Urinary bladder (tissue), 4 donors: ENCODE results near the gene XRRA1. TPM values are rescaled to one million over a fixed set of nuclear protein-coding genes. Genes with fewer than 3 reads are reported as not detected.
"Not testable (repeated sequence)": the region's sequence is repeated elsewhere in the genome, so short reads cannot be mapped to it uniquely, and the experiment has no call there.

Experiments
- DNase-seq: peaks from one replicate; pipeline ENCODE4 v3.0.0-alpha.2; 2015; ENCODE audit errors: extremely low spot score
- H3K27ac ChIP-seq: one replicate; pipeline ENCODE4 v1.5.1; 2013; ENCODE audit warnings: low read depth, mild to moderate bottlenecking, moderate library complexity
- H3K36me3 ChIP-seq: one replicate; pipeline ENCODE4 v1.6.1; 2013; ENCODE audit warnings: mild to moderate bottlenecking, moderate library complexity; ENCODE audit not compliant: insufficient read depth
- H3K4me1 ChIP-seq: one replicate; pipeline ENCODE4 v1.6.1; 2013; ENCODE audit warnings: mild to moderate bottlenecking, moderate library complexity; ENCODE audit not compliant: insufficient read depth
- H3K4me3 ChIP-seq: one replicate; pipeline ENCODE4 v1.5.1; 2013; ENCODE audit warnings: low read depth, low read length
- WGBS: extraction: QIAGEN DNeasy Blood & Tissue Kit; methylation state at CpG from one replicate; pipeline ENCODE4 v1.1.7; 2013; 5-methylcytosine and 5-hydroxymethylcytosine counted together
- polyA plus RNA-seq: library from polyadenylated mRNA; stranded (reverse); fragments of 200-250 nt; gene quantifications from one replicate; pipeline ENCODE4 v1.2.3, GENCODE V29; 2013
- total RNA-seq: library from RNA; depleted of rRNA; stranded (reverse); fragments of >200 nt; gene quantifications from one replicate; pipeline ENCODE4 v1.2.3, GENCODE V29; 2014
- donor health status: healthy with polysubstance abuse.
- donor health status: healthy.

Gene XRRA1
- total and polyA plus RNA-seq, 2 donors: 11.6 to 35.6 TPM

DNA sequence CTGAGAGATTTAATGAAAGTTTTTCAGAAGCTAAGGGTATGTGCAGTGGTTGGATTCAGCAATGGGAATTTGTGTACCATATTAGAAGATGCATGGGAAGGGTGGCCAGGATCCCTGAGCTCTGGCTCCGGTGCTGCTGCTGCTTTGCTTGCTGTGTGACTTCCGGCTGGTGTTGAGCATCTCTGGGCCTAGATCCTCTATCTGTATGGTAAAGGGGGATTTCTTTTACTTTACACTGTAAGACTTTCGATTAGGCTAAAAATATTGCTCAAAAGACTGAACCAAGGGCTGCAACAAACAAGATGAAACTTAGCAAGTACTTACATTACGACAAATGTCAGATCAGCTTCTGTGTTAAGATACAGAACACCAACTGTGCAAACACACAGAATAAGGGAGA is 39.1 kb downstream of the XRRA1 start:
- no peak for DNase-seq
- Histone ChIP-seq H3K4me3 (no peak overlapping the region), H3K36me3 (peaks cover 7% of the 10 kb centered on the region), H3K27ac (no peak overlapping the region), H3K4me1 (no peaks in the 10 kb centered on the region)
- 93% methylated on average over 4 of the region's 4 CpGs for whole genome bisulfite sequencing

DNA sequence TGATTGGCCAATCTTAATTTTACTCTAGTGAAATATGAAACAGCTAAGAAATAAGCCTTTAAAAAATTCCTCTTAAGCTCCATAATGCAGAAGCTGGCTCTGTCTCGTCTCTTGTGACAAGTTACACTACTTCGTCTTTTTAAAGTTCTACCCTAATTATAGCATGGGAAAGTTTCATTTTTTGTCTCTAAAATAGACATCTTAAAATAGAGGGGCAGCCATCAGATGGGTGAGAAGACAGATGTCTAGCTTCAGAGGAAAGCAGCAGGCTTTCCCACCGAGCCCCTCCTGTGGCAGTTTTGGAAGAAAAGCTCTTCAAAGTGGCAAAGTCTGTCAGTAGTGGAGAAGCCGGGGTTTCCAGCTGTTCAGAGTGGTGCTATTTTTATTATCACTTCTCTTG is 39.5 kb downstream of the XRRA1 start:
- no peak for DNase-seq
- H3K4me1 ChIP-seq: no peaks in the 10 kb centered on the region
- H3K36me3 ChIP-seq: peaks cover 7% of the 10 kb centered on the region
- H3K27ac ChIP-seq: no peak overlapping the region
- WGBS: 64% methylated on average over 4 of the region's 4 CpGs
- H3K4me3 ChIP-seq: no peak overlapping the region

DNA sequence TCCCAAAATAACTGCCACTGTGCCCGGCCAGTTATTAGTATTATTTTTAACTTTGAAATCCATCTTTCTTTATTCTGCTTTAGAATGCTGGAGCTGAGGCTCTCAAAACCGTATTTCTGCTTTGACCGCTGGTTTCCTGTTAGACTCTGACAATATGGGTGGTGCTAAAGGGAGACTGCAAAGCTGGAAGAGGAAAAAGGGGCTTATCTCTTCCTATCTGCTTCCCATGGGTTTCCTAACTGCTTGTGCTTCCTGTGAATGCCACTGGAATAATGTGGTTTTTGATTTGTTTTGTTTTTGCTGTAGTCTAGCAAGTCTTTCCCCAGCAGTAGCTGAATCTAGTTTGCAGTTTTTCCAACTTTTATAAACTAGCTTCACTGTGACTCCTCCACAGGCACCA is 43.6 kb downstream of the XRRA1 start:
- DNase-seq: no peak
- no peaks in the 10 kb centered on the region for H3K4me1 ChIP-seq
- no peak overlapping the region for H3K27ac ChIP-seq
- peaks cover 2% of the 10 kb centered on the region for H3K36me3 ChIP-seq
- H3K4me3 ChIP-seq: no peak overlapping the region
- WGBS: 61% methylated on average over 3 of the region's 3 CpGs

- no peak overlapping the region for H3K4me3 ChIP-seq
- H3K36me3 ChIP-seq: no peaks in the 10 kb centered on the region
- no peaks in the 10 kb centered on the region for H3K4me1 ChIP-seq
- over 99% methylated on average over 4 of the region's 4 CpGs for WGBS
- DNase-seq: no peak
- H3K27ac ChIP-seq: no peak overlapping the region
Measured at GRCh38 chr11:74902342-74902741, 46.5 kb downstream of the XRRA1 start.

DNA sequence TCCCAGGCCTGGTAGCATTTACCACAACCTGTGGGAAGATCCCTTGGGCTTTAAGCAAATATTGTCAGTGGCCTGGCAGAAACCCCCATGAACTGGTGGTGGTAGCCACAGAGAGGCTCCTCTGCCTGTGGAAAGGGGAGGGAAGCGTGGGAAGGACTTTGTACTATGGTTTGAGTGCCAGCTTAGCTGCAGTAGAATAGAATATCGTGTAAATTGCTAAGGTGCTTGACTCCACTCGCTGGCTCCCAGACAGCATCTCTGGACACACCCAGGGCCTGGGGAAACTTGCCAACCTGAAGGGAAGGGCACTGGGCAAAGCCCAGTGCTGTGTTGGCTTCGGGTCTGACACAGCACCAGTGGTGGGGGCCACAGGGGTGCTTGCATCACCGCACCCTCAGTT is 52.6 kb downstream of the XRRA1 start:
- DNase-seq: no peak
- 93% methylated on average over 5 of the region's 5 CpGs for WGBS
- H3K27ac ChIP-seq: no peak overlapping the region

DNA sequence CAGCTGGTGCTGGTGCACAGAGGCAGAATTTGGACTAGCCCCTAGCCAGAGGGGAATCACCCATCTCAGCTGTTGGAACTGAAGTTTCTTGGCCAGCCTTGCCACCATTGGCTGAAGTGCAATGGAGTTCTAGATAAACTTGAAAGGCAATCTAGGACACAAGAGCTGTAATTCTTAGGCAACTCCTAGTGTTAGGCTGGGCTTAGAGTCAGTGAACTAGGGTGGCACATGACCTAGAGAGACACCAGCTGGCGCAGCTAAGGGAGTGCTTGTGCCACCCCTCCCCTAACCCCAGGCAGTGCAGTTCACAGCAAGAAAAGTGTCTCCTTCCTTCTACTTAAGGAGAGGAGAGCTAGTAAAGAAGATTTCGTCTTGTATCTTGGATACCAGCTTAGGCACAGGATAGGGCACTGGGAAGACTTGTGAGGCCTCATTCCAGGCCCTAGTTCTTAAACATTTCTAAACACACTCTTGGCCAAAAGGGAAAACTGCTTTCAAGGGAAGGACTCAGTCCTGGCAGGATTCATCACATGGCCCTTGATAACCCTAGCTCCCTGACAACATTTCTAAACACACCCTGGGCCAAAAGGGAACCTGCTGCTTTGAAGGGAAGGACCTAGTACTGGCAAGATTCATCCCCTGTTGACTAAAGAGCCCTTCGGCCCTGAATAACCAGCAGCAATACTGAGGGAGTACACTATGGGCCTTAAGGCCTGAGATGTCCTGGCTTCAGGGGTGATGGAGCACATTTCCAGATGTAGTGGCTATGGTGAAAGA is 53.4 kb downstream of the XRRA1 start:
- Histone ChIP-seq H3K27ac (no peak overlapping the region), H3K36me3 (no peaks in the 10 kb centered on the region), H3K4me1 (no peaks in the 10 kb centered on the region), H3K4me3 (no peak overlapping the region)
- no peak for DNase-seq
- 87% methylated on average over 3 of the region's 3 CpGs for WGBS

More for the DNA sequence above, 52.6 kb downstream of the XRRA1 start:
- H3K36me3 ChIP-seq: no peaks in the 10 kb centered on the region
- no peak overlapping the region for H3K4me3 ChIP-seq
- no peaks in the 10 kb centered on the region for H3K4me1 ChIP-seq

DNA sequence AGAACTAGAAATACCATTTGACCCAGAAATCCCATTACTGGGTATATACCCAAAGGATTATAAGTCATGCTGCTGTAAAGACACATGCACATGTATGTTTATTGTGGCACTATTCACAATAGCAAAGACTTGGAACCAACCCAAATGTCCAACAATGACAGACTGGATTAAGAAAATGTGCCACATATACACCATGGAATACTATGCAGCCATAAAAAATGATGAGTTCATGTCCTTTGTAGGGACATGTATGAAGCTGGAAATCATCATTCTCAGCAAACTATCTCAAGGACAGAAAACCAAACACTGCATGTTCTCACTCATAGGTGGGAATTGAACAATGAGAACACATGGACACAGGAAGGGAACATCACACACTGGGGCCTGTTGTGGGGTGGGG is 55.9 kb downstream of the XRRA1 start:
- not testable (repeated sequence) for H3K36me3 ChIP-seq, H3K27ac ChIP-seq, DNase-seq, H3K4me3 ChIP-seq, H3K4me1 ChIP-seq

GRCh38 chr11:74877132-74877531 is 71.8 kb downstream of the XRRA1 start:
- peaks cover 3% of the 10 kb centered on the region for H3K36me3 ChIP-seq
- WGBS: 35% methylated on average over 1 of the region's 1 CpG

GRCh38 chr11:74871037-74871436 is 77.9 kb downstream of the XRRA1 start:
- Histone ChIP-seq H3K27ac (no peak overlapping the region), H3K4me1 (no peaks in the 10 kb centered on the region), H3K36me3 (peaks cover 3% of the 10 kb centered on the region), H3K4me3 (no peak overlapping the region)
- 70% methylated on average over 2 of the region's 2 CpGs for WGBS
- no peak for DNase-seq

More at GRCh38 chr11:74877132-74877531, 71.8 kb downstream of the XRRA1 start:
- Histone ChIP-seq H3K27ac (no peak overlapping the region), H3K4me3 (no peak overlapping the region), H3K4me1 (no peaks in the 10 kb centered on the region)
- DNase-seq: no peak

- Histone ChIP-seq H3K36me3 (peaks cover 3% of the 10 kb centered on the region), H3K4me3 (no peak overlapping the region), H3K4me1 (no peaks in the 10 kb centered on the region), H3K27ac (no peak overlapping the region)
- WGBS: 96% methylated on average over 1 of the region's 1 CpG
- DNase-seq: no peak
Measured at GRCh38 chr11:74870485-74870884, 78.4 kb downstream of the XRRA1 start.

DNA sequence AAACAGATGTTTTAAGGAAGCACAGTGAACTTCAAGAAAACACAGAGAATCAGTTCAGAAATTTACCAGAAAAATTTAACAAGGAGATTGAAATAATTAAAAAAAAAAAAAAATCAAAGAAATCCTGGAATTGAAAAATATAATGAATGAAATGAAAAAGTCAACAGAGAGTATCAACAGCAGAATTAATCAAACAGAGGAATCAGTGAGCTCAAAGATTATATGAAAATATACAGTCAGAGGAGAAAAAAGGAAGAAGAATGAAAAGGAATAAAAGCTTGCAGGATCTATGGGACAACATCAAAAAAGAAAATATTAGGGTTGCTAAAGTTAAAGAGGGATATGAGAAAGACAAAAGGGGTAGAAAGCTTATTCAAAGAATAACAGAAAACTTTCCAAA is 82.3 kb downstream of the XRRA1 start:
- H3K36me3 ChIP-seq: peaks cover 3% of the 10 kb centered on the region
- H3K4me3 ChIP-seq: no peak overlapping the region
- DNase-seq: no peak

DNA sequence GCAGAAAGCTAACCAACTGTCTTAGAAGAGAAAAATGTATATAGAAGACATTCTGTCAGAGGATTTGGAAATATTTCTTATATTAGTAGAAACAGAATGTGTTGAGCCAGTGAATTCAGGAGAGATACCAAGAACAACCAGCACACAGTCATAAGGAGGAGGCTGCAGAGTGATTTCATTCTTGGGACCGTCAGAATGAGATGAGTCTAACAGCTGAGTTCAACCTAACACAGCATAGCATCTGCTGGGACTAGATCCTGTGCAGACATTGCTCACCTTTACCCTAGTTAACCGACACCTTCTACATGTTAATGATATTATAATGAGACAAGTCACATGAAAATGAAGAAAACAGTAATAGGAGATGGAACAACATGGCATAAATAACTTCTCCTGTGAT is 85.5 kb downstream of the XRRA1 start:
- Histone ChIP-seq H3K36me3 (peaks cover 6% of the 10 kb centered on the region), H3K4me1 (no peaks in the 10 kb centered on the region), H3K4me3 (no peak overlapping the region), H3K27ac (no peak overlapping the region)
- 91% methylated on average over 2 of the region's 2 CpGs for WGBS
- no peak for DNase-seq

More for the DNA sequence above, 82.3 kb downstream of the XRRA1 start:
- Histone ChIP-seq H3K4me1 (no peaks in the 10 kb centered on the region), H3K27ac (no peak overlapping the region)

DNA sequence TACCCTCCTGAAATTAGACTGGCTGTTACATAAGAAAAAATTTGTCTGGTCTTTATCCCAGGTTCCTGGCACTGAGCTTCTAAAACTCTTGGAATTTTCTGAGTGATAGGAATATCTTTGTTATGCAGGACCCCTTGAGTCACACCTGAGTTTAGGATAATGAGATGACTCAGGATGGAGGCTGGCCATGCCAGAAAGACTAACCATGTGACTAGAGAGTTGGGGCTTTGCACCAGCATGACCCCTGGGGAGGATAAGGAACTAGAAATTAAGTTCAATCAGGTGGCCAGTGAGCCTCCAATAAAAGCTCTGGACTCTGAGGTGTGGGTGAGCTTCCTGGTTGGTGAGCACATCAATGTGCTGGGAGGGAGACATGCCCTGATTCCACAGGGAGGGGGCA is 88.1 kb downstream of the XRRA1 start:
- Histone ChIP-seq H3K4me1 (no peaks in the 10 kb centered on the region), H3K27ac (no peak overlapping the region), H3K36me3 (peaks cover 6% of the 10 kb centered on the region), H3K4me3 (no peak overlapping the region)
- DNase-seq: no peak

DNA sequence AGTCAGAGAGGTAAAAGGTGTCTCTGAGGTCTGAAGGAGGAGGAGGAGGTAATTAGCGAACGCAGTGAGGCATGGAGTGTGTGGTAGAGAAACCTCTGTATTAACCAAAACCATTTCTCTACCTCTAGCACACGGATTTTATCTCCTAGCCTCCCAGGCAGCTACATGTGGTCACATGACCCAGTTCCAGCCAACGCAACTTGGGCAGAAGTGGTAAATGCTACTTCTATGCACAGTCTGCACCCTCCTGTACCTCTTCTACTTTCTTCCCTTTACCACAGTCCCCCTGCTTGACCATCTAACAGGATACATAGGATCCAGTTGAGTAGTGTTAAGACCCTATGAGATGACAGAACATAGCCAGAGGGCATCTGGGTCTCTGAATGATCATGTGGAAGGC is 95.7 kb downstream of the XRRA1 start:
- H3K4me1 ChIP-seq: no peaks in the 10 kb centered on the region
- no peak for DNase-seq
- no peaks in the 10 kb centered on the region for H3K36me3 ChIP-seq
- WGBS: 92% methylated on average over 4 of the region's 4 CpGs
- no peak overlapping the region for H3K27ac ChIP-seq
- H3K4me3 ChIP-seq: no peak overlapping the region
